ENCODE results near the gene CCDC93.

The CCDC93 gene

DNA sequence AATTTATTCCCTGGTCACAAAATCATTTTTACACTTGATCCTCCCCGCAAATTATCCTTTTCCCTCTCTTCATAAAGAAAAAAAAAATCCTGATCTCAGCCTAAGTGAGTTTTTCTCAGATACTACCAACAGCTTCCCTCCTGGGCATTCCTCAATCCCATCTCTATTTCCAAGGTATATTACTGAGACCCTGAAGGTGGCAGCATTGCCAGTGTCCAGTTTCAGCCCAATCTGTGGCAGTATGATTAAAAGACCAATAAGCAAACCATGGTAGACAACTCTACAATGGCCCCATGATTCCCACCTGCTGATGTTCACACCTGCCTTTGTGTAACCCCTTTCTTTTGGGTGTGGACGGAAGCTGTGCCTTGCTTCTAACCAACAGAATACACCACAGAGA lies 45.1 kb downstream of the CCDC93 start:
- Mint-ChIP-seq H3K27me3 (no peaks in the 10 kb centered on the region), H3K9me3 (no peaks in the 10 kb centered on the region), H3K4me3 (no peak overlapping the region), H3K36me3 (peaks cover 42% of the 10 kb centered on the region), H3K27ac (no peak overlapping the region), H3K4me1 (peaks cover 4% of the 10 kb centered on the region)
- DNase-seq (ENCODE audit: low spot score in 2 of 2) (no peak), ATAC-seq (ENCODE audit: low read depth) (no peak)

DNA sequence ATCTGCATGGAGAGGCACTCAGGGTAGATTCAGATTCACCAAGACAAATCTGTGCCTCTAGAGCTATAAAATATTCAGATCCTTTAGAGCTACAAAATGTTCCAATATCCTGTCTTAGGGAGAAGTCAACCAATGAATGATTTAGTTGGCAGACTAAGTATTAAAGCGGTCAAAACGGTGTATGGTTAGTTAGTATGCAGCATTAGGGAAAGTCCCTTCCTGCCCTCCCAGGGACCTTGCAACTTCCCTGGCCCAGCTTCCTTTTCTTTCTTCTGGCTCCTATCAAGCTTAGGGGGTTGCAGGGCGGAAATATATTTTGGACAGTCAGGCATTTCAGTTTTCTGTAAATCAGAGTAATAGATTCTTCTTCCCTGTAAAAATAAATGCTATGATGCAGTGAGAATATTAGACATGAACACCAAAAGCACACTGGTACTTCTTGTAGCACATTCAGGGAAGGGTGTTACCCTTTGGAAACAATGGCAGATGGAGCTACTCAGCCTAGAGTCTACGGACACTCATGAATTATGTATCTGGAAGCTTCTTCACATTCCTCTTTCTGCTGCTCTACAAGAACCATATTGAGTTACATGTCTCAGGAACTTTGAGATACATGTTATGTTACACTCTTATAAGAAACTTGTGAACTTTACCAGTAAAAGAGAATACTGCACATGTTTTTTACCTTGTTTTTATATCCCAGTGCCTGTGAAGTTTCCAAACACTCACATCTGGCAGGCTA lies 45.7 kb downstream of the CCDC93 start:
- H3K9me3 Mint-ChIP-seq, result no peaks in the 10 kb centered on the region
- H3K27me3 Mint-ChIP-seq, result no peaks in the 10 kb centered on the region
- no peak overlapping the region for H3K27ac Mint-ChIP-seq
- DNase-seq (ENCODE audit: low spot score in 2 of 2) (no peak), ATAC-seq (ENCODE audit: low read depth) (no peak)
- H3K4me3 Mint-ChIP-seq, result no peak overlapping the region
- H3K36me3 Mint-ChIP-seq, result peaks cover 44% of the 10 kb centered on the region
- H3K4me1 Mint-ChIP-seq, result peaks cover 4% of the 10 kb centered on the region

DNA sequence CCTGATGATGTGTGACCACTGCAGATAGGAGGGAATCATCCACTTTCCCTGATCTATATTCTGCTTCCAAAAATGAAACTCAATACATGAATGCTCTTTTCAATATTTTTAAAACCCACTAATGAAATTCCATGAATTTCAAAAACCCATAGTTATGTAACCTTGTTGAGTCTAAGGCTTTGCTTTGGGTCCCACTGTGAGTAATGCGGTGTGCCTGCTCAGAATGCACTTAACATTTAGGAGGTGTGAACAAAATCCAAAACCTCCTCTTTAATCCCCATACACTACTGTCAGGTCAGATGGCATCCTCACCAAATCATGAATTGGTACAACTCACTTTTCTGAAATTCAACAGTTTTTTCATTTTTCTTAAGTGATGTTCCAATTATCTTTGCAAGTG lies 50.4 kb downstream of the CCDC93 start:
- Mint-ChIP-seq H3K27ac (peak overlapping the region; percentile 21), H3K9me3 (no peaks in the 10 kb centered on the region), H3K4me3 (no peak overlapping the region), H3K4me1 (no peaks in the 10 kb centered on the region), H3K36me3 (peaks cover 32% of the 10 kb centered on the region), H3K27me3 (no peaks in the 10 kb centered on the region)
- ATAC-seq (ENCODE audit: low read depth), result no peak
- DNase-seq (ENCODE audit: low spot score in 2 of 2), result no peak

DNA sequence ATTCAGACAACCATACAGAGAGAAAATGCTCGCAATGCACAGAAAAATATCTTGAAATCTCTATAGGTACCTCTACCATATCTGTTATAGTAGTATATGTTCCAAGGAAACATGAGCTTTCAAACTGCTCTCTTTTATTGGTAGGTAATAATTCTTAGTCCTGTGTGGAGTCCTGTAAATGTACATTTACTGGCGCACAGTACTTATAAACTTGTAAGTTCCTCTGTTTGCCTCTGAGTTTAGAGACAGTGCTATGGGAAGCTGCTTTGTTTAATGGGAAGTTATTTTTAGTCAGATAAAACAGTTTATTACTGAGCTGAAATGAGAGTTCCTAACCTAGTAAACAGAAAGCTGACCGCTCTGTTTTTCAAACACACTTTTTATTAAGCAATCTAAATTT lies 52.7 kb downstream of the CCDC93 start:
- Mint-ChIP-seq H3K27ac (no peak overlapping the region), H3K27me3 (no peaks in the 10 kb centered on the region), H3K36me3 (peaks cover 46% of the 10 kb centered on the region), H3K4me3 (no peak overlapping the region), H3K9me3 (no peaks in the 10 kb centered on the region), H3K4me1 (no peaks in the 10 kb centered on the region)
- DNase-seq (ENCODE audit: low spot score in 2 of 2), result no peak
- ATAC-seq (ENCODE audit: low read depth), result no peak

DNA sequence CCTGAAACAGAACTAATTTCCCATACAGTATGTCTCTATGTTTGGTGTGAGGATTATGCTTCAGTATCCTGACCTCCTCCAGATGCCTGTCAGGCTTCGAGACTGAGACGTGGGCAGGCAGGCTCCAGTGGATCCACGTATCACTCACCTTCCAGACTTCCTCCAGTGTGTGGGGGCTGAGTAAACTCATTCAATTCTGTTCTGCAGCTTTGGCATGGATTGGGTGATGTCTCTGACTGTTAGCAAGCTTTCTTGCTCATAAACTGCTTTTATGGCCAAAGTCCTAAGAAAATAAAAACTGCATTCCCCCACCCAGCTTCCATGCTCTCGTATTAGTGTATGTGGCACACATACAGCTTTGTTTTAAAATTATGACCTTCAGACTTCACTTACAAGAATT lies 53.6 kb downstream of the CCDC93 start:
- Mint-ChIP-seq H3K4me1 (no peaks in the 10 kb centered on the region), H3K4me3 (no peak overlapping the region), H3K27me3 (no peaks in the 10 kb centered on the region), H3K9me3 (no peaks in the 10 kb centered on the region), H3K36me3 (peaks cover 46% of the 10 kb centered on the region), H3K27ac (no peak overlapping the region)
- no peak for DNase-seq (ENCODE audit: low spot score in 2 of 2)
- no peak for ATAC-seq (ENCODE audit: low read depth)

DNA sequence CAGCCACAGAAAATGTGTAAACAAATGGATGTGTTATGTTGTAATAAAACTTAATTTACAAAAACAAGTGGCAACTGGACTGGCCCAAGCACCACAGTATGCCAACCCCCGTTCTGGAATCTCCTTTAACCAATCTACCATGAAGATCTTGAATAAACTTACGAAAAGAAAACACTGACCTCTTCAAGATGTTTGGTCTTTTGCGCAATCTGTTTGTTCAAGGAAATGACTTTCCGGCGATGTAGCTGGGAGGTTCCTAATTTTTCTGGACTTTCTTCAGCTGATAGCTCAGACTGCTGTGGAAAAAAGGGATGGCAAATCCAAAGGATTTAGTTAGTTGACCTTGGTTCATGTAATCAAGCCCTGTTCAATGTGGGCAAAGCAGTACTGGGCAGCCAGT lies 55.7 kb downstream of the CCDC93 start:
- no peak for ATAC-seq (ENCODE audit: low read depth)

DNA sequence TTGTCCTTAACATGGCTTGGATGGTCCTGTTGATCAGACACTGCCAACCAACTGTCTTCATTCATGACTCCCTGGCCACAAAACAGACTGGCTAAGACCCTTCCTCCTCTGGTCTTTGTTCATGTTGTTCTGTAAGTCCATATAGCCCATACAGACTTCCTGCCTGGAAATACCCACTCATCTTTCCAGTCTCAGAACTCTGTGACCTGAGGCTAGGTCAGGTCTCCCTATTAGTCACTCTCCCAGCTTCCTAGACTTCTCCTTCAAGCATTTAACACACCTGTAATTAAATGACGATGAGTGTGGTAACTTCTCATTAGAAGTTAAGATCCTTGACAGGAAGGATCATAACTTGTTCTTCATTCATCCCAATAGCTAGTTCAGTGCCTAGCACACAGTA lies 56.3 kb downstream of the CCDC93 start:
- Mint-ChIP-seq H3K36me3 (peaks cover 39% of the 10 kb centered on the region), H3K4me3 (no peak overlapping the region), H3K27ac (peak overlapping the region; percentile 5), H3K9me3 (no peaks in the 10 kb centered on the region), H3K27me3 (no peaks in the 10 kb centered on the region), H3K4me1 (no peaks in the 10 kb centered on the region)
- no peak for ATAC-seq (ENCODE audit: low read depth)
- DNase-seq (ENCODE audit: low spot score in 2 of 2), result no peak

More for the DNA sequence above, 55.7 kb downstream of the CCDC93 start:
- H3K4me1 Mint-ChIP-seq, result no peaks in the 10 kb centered on the region
- no peak overlapping the region for H3K27ac Mint-ChIP-seq
- no peaks in the 10 kb centered on the region for H3K27me3 Mint-ChIP-seq
- H3K36me3 Mint-ChIP-seq, result peaks cover 42% of the 10 kb centered on the region
- no peak for DNase-seq (ENCODE audit: low spot score in 2 of 2)
- no peak overlapping the region for H3K4me3 Mint-ChIP-seq
- H3K9me3 Mint-ChIP-seq, result no peaks in the 10 kb centered on the region

DNA sequence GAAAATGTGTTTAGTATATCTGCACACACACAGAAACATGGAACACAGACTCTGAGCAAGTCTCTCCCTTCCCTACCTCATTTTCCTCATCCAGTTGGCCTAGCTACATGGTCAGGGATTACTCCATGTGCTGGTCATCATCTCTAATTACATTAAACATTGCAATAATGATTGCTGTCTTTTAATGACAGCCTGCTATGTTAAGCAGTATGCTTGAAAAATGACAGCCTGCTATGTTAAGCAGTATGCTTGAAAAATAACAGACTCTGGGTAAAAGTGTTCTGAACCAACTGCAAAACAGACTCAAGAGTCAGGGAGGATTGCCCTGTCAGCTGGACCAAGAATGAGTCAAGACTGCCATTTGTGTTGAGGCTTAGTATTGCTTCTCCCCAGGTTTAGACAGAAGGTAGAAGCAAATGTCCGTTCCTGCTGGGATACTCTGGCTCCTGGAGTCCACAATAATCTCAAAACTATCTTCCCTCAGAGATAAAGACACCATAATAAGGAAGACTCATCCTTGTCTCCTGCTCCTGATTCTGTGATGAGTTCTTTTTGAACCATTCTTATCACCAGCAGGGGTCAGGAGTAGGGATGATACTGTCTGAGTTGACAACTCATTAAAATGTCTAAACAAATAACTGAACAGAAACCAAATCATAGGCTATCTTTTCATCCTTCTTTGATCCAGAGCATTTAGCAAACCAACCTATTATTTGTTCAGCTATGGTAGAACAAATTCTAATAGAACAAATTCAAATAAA lies 57.7 kb downstream of the CCDC93 start:
- H3K36me3 Mint-ChIP-seq, result peaks cover 44% of the 10 kb centered on the region
- H3K27ac Mint-ChIP-seq, result peak overlapping the region; percentile 62
- no peaks in the 10 kb centered on the region for H3K27me3 Mint-ChIP-seq
- DNase-seq (ENCODE audit: low spot score in 2 of 2) (no peak), ATAC-seq (ENCODE audit: low read depth) (no peak)
- H3K4me1 Mint-ChIP-seq, result no peaks in the 10 kb centered on the region
- no peak overlapping the region for H3K4me3 Mint-ChIP-seq
- no peaks in the 10 kb centered on the region for H3K9me3 Mint-ChIP-seq

DNA sequence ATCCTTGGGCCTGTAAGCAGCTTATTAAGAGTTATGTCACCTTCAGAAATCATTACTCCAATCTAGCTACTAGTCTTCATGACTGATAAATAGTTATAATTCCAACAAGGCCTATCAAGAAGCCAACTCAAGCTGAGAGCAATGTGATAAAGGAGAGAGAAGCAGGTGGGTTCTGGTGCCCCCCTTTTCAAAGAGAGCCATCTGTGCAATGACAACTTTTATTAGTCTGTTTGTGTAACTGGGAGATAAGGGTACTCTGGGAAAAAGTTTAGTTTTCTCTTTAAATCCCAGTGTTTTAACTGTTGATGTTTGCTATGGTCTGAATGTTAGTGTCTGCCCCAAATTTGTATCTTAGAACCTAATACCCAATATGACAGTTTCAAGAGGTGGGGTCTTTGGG lies 60.6 kb downstream of the CCDC93 start:
- Mint-ChIP-seq H3K4me3 (no peak overlapping the region), H3K4me1 (no peaks in the 10 kb centered on the region), H3K27ac (peak overlapping the region; percentile 45), H3K27me3 (no peaks in the 10 kb centered on the region), H3K9me3 (no peaks in the 10 kb centered on the region), H3K36me3 (peaks cover 37% of the 10 kb centered on the region)
- no peak for ATAC-seq (ENCODE audit: low read depth)
- DNase-seq (ENCODE audit: low spot score in 2 of 2), result no peak

DNA sequence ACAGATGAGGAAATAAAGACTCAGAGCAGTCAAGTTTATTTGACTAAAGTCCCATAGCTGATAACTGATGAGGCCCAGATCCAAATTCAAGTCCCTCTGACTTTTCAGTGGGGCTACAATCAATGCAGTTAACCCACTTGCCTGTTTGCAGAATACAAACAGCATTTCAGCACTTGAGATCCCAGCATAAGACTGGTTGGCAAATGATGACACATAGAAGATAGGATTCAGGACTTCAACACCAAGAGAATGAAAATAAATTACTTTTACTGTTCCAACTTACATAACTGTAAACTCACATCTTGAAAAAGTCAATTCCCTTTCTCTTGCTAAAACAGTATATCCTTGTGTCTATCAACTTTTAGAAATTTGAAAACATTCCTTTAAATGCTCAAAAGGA lies 61.2 kb downstream of the CCDC93 start:
- Mint-ChIP-seq H3K4me1 (no peaks in the 10 kb centered on the region), H3K36me3 (peaks cover 37% of the 10 kb centered on the region), H3K4me3 (no peak overlapping the region), H3K27ac (peak overlapping the region; percentile 45), H3K9me3 (no peaks in the 10 kb centered on the region), H3K27me3 (no peaks in the 10 kb centered on the region)
- ATAC-seq (ENCODE audit: low read depth), result no peak
- DNase-seq (ENCODE audit: low spot score in 2 of 2), result no peak

DNA sequence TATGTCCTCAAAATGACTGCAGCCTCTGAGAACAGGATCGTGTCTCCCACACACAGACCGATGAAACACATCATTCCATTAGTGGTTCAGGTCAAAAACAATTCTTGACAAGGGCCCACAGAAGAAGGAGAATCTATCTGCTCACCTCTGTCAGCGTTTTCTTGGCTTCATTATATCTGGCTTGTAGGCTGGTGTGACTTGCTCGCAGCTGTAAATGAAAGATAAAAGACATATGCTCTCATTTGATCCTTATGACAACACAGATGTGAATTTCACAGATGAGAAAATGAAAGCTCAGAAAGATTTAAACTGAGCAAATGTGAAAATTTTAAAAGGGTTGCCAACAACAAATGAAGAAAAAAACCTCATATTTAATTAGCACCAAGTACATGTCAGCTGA lies 61.6 kb downstream of the CCDC93 start:
- no peak for DNase-seq (ENCODE audit: low spot score in 2 of 2)
- H3K4me1 Mint-ChIP-seq, result no peaks in the 10 kb centered on the region
- no peaks in the 10 kb centered on the region for H3K27me3 Mint-ChIP-seq
- no peak overlapping the region for H3K27ac Mint-ChIP-seq
- H3K36me3 Mint-ChIP-seq, result peaks cover 34% of the 10 kb centered on the region
- ATAC-seq (ENCODE audit: low read depth), result no peak
- H3K9me3 Mint-ChIP-seq, result no peaks in the 10 kb centered on the region
- no peak overlapping the region for H3K4me3 Mint-ChIP-seq

DNA sequence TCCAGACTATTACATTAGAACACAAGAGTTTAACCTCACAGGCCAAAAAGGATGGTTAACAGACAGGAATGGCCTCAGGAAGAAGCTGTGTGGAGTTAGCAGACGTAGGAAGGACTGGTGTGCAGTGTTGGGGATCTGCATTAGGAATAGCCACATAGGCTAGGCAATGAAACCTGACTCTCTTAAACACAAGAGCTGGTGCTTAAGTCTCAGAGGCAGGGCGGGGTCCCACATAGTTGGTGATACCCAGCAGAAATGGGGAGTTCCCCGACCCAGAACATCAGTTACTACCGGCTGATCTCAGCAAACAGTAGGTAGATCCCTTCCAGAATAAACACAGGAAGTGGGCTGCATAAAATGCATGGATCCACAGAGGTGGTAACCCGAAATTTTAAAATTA lies 64.1 kb downstream of the CCDC93 start:
- Mint-ChIP-seq H3K4me3 (no peak overlapping the region), H3K27ac (peak overlapping the region; percentile 35), H3K27me3 (no peaks in the 10 kb centered on the region), H3K9me3 (no peaks in the 10 kb centered on the region), H3K36me3 (peaks cover 45% of the 10 kb centered on the region), H3K4me1 (no peaks in the 10 kb centered on the region)
- ATAC-seq (ENCODE audit: low read depth), result no peak
- DNase-seq (ENCODE audit: low spot score in 2 of 2), result no peak

DNA sequence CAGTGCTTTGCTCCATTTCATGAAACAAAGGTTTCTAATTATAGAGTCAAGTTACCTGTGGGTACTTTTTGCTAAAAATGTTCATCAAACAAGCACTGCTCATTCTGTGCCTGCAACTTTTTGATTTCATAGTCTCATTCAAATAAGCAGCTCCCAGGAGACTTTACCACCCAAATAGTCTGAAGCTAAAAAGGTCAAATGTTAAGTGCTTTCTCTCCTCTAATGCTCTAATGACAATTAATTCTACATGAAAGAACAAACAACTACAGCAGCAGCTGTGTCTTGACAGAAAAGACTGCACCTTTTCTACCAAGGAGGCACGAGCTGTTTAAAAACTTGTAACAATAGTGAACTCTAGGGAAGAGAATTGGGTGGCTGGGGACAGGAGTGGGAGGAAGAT lies 65.3 kb downstream of the CCDC93 start:
- H3K9me3 Mint-ChIP-seq, result no peaks in the 10 kb centered on the region
- H3K4me3 Mint-ChIP-seq, result no peak overlapping the region
- DNase-seq (ENCODE audit: low spot score in 2 of 2) (no peak), ATAC-seq (ENCODE audit: low read depth) (no peak)
- no peaks in the 10 kb centered on the region for H3K4me1 Mint-ChIP-seq
- H3K27ac Mint-ChIP-seq, result peak overlapping the region; percentile 38
- peaks cover 51% of the 10 kb centered on the region for H3K36me3 Mint-ChIP-seq
- no peaks in the 10 kb centered on the region for H3K27me3 Mint-ChIP-seq

DNA sequence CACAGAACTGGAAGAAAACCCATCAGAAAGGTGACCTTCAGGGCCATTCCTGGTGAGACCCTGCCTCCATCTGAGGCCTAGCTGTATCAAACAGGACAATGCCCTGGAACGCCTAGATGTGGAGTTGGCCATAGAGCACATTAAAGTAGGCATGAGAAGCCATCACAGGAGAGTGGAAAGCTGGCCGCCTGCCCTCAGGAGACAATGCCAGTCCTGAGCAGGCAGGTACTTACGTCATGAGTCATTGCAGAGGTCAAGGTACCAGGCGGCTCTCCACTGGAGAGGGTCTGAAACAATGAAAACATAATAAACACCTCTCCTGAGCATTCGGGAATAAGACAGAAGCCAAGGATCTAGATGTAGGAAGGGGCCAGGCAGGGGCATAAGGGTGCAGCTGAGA lies 68.6 kb downstream of the CCDC93 start:
- no peak overlapping the region for H3K27ac Mint-ChIP-seq

DNA sequence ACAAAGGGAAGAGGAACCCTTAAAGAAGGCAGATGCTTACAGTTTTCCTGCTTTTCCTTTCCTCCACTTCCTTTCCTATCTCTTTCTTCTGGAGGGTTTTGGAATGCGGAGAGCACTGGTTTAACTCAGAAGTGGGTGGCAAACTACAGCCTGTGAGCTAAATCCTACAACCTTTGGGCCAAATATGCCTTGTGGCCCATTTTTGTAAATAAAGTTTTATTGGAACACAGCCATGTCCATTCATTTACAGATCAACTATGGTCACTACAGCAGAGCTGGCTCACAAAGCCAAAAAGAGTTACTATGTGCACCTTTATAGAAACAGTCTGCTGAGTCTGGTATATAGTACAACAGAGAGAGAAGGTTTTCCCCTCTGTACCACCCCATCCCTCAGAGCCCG lies 69.1 kb downstream of the CCDC93 start:
- H3K36me3 Mint-ChIP-seq, result peaks cover 67% of the 10 kb centered on the region
- no peaks in the 10 kb centered on the region for H3K9me3 Mint-ChIP-seq
- no peaks in the 10 kb centered on the region for H3K4me1 Mint-ChIP-seq
- H3K27ac Mint-ChIP-seq, result no peak overlapping the region
- H3K27me3 Mint-ChIP-seq, result no peaks in the 10 kb centered on the region
- no peak for DNase-seq (ENCODE audit: low spot score in 2 of 2)
- no peak for ATAC-seq (ENCODE audit: low read depth)
- no peak overlapping the region for H3K4me3 Mint-ChIP-seq

More for the DNA sequence above, 68.6 kb downstream of the CCDC93 start:
- DNase-seq (ENCODE audit: low spot score in 2 of 2) (no peak), ATAC-seq (ENCODE audit: low read depth) (no peak)
- no peaks in the 10 kb centered on the region for H3K9me3 Mint-ChIP-seq
- peaks cover 62% of the 10 kb centered on the region for H3K36me3 Mint-ChIP-seq
- no peaks in the 10 kb centered on the region for H3K4me1 Mint-ChIP-seq
- H3K27me3 Mint-ChIP-seq, result no peaks in the 10 kb centered on the region
- no peak overlapping the region for H3K4me3 Mint-ChIP-seq
